NCI-H1105 (cell line): Measurements from ENCODE around the gene DLG4.
A peak's percentile ranks its signal among the peaks of the same experiment; 100 is the strongest.

Source experiments
- DNase-seq: peaks from one replicate; lab custom pipeline; 2025; lab: John Stamatoyannopoulos, UW

Gene DLG4

DNA sequence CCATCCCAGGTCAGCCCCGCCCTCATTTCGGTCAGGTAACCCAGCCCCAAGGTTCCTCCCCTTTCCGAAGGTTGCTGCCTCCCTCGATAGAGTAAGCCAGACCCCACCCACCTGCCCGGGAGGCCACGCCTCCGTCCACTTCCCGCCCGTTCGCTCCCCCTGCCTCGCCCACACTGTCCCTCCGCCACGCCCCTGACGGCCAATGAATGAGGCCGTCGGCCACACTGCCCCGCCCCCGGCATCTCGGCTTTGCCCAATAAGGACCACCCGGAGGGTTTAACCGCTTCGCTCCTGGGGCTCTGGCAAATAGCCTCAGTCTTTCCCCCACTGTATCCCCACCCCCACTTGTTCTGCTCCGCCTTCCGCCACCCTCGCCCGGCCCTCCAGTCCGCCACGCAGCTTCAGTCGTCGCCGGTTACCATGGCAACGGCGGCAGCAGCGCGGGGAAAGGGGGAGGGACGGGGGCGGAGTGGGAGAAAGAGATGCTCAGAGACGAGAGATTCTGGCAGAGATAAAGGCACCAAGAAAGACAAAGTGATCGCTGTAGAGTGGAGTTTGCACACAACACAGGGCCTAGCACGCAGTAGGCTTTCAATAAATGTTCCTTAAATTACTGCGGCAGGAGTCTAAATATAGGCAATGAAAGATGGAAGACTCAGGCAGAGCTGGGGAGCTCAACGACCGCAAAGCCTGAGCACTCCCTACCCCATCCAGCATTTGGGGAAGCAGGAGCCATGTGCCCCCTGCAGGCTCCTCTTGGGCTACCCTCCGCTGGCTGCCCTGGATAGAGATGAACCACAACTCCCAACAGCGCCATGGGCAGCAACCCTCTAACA is 5.1 kb downstream of the DLG4 start:
- DNase-seq: peak; percentile 100

DNA sequence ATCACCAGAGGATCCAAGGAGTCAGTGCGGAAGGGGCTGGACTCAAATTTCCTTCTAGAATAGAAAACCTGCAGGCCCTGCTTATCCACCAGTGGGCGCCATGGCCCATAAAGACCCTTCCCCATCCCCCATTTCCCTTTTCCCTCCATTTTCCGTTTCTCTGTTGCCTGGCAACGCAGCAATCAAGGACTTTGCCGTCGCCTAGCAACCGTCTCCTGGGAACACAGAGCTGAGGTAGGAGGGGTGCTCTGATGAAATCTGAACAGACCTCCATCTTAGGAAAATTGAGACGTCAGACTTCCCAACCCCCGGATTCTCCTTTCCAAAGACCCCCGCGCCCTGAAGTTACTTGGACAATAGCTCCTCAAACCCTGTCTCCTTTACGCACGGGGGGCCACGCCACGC is 5.7 kb downstream of the DLG4 start:
- DNase-seq: peak; percentile 99

DNA sequence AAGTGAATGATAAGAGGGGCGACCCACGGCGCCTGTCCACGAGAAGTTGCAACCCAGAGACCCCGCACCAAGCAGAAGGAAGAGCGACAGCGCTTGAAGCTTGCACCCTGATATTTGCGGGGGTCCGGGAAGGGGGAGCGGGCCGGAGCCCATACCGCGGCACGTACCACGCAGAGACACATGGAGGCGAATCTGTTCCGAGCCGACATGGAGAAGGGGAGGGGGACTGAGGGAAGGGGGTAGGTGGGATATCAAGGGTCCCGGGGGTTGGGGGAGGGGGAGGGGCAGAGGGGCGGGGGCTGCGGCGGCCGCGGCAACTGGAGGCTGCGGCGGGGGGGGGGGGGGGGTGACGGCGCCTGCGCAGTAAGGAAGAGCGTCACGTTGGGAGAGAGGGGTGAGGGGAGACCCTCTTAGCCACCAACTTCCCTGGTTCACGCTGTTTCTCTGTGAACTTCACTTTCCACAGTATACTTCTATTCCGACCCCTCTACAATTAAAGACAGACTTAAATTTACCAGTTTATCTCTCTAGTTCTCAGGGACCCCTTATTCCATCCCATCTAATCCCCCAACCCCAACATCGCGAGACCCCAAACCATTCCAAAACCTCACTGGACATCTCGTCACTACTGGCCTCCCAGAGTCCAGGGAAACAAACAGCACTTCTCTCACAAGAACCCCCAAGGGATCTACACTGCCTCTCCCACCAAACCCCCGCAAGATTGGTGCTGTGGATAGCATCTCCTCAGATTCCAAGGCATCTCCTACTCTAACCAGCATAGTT is 8.0 kb downstream of the DLG4 start:
- no peak for DNase-seq

DNA sequence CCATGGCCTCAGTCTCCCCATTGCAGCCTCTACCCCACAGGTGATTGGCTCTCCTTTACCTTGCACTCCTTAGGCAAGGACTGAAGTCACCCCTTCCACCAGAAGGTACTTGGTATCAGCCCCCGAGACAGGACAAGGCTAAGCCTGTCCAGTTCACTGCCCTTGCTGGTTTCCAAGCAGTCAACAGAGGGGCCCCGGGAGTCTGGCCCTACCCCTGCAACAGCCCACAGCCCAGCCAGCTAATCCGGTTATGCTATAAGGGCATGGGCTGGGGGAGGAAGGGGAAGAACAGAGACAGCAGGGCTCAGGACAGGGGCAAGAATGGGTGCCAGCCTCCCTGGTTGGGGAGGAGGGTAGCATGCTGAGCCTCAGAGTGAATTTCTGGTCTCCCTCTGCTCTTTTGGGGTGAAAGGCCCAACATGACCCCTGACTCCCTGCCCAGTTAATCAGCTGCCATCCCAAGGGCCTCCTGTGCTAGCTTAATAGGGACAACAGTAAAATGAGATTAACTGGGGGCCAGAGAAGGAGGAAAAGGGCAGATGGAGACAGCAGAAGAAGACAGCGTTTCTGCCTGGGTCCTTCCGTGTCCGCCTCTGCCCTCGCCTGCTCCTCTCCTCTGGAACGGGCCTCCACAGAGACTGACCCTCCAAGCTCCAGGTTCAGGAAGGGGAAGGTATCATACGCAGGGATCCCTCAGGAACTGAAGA is 10.7 kb downstream of the DLG4 start:
- no peak for DNase-seq

DNA sequence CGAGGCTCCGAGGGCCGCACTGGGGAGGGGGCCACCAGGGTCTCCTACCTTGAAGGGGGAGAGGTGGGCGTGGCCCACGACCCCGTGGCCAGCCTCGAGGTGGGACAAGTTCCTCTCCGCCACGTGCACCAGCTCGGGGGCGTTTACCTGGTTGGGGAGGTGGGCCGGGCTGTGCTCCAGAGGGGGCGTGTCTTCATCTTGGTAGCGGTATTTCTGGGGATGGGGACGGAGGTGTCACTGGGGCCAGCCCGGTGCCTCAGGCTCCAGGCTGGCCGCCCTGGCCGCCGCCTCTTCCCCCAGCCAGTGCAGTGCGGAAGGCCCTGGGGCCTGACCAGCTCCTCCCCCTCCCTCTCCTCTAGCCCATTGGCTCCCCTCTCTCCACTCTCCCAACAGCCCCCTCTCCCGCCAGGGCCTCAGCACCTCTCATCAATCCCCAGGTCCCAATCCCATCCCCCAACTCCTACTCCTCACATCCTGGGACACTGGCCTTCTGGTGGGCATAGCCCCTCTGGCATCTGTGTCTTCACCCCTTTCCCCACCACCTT is 11.5 kb downstream of the DLG4 start:
- no peak for DNase-seq

DNA sequence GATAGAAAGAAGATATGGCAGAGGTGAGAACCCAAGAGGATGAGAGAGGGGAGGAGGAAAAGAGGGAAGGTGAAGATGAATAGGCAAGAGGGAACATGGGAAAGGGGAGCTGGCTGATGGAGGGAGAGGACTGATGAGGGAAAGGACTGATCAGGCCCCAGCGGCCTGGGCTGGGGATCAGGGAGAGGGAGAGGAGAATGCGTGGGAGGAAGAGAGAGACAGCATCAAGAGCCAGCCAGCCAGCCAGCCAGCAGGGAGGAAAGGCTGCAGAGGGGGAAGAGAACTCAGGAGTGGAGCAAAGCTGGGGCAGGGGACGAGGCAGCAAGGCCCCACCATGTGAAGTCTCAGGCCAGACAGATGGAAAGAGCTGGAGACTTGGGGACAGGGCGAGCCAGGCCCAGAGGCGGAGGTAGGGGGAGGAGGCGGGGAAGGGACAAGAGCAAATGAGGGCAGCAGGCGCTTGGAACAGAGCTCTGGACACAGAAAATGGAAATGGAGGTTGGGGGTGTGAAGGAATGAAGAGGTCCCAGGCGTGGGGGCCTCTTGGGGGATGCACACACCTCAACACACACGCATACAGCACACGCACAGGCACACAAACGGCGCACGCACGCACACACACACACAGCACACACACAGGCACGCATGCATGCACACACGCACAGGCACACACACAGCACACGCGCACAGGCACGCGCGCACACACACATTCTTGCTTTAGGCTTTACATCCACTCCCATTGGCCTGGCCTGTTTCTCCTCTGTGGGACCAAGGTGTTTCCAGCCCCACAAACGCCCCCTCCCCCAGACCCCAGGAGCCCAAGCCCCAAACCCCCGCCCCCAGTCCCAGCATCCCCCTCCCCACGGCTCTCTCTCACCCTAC is 12.3 kb downstream of the DLG4 start:
- DNase-seq: no peak

DNA sequence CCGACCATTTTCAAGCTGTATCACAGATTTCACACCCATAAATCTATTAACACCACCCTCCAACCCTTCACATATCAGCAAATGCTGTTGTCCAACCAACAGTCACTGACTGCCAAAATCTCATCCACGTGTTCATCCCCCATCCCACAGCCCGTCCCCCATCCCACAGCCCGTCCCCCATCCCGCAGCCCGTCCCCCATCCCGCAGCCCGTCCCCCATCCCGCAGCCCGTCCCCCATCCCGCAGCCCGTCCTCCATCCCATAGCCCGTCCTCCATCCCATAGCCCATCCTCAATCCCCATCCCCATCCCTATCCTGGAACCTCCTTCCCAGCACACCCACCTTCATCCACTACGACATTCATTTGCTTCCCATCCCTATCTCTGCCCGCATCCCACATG is 14.1 kb downstream of the DLG4 start:
- no peak for DNase-seq

DNA sequence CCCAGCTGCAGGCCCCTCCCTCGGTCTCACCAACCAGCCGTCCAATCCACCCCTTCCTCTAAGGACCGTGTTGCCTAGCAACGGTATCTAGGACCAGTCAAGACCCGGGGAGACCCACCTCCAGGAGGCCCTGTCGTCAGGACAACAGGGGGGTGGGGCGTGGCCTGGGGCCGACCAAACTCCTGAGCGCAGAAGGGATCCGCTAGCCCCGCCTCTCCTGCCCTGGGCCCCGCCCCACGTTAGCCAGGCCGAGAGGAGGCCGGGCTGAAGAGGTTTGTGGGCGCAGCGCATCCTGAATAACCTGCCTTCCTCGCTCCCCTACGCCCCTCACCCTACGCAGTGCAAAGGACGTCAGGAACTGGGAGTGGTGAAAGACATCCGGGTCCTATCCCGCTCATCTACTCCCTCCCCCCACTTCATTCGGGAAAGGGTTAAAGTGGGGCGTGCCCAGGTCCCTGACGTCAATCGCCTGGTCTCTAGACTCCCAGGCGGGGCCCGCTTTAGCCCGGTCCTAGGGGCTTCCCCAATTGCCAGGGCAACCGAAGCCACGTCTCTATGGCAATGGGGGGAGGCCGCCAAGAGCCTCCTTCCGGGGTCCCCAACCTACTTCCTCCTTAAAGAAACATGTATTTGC is 14.7 kb downstream of the DLG4 start:
- peak; percentile 99 for DNase-seq

DNA sequence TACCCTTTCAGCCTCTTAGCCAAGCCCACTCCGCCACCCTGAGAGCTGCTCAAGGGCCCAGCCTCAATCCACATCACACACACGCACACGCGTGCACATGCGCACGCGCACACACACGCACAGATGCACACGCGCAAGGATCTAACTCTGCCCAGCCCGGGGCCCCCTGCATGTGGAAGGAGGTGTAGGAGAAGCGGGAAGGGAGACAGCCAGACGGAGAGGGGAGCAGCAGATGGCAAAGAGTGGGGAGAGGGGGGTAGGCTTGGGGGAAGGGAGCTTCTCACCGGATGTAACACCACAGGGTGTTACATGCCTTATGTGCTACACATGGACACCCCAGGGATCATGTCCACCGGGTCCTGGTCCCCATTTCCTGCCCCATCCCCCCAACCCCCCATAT is 15.3 kb downstream of the DLG4 start:
- DNase-seq: no peak

DNA sequence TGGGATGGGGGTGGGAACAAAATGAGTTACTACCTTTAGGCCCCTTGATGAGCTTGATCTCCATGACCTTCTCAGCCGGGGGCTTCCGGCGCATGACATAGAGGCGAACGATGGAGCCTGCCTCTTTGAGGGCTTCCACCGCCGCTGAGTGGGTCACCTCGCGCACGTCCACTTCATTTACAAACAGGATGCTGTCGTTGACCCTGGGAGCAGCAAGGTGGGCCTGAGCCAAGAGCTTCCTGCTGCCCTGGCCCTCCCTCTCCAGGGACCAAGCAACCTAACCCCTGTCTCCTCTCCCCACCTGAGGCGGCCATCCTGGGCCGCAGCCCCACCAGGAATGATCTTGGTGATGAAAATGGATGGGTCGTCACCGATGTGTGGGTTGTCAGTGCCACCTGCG is 16.2 kb downstream of the DLG4 start:
- DNase-seq: no peak

DNA sequence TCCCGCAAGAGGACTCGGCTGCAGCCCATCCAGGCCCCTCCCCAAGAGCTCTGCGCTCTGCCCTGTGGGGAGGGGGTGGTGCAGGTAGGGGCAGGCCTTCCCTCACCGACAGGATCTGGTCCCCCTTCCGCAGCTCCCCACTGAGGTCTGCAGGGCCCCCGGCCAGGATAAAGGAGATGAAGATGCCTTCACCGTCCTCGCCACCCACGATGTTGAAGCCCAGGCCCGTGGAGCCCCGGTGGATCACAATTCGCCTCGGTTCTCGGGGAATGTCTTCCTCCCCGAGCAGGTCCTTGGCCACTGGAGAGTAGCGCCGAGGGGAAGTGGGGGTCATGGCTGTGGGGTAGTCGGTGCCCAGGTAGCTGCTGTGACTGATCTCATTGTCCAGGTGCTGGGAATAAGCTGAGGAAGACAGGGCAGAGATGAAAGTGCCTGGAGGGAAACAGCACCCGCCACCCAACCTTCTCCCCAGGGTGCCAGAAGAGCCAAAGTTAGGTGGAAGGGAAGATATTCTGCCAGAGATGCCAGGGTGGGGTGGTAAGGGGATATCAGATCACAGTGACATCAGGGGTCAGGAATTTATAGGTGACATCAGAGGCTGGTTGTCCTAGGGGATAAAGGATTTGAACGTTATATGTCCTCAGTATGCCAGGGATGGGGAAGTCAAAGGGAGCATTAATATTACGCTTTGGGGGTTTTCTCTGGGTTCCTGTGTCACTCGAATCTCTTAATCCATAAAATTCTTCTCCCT is 22.8 kb downstream of the DLG4 start:
- no peak for DNase-seq

DNA sequence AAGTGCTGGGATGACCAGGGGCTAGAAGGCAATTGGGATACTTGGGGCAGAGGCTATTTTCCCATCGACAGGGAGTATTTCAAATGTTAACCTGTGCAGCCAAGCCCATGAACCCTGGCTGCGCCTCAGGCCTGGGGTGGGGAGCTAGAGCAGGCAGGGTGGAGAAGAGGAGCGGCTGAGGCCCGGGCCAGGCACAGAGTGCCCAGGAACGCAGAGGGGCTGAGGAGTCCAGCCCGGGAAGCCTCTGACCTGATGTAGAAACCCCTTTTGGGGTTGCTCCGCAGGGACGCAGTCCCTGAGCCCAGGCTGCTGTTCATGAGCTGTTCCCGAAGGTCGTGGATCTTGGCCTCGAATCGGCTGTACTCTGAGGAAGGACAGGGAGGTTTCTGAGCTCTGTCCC is 23.7 kb downstream of the DLG4 start:
- DNase-seq: no peak

DNA sequence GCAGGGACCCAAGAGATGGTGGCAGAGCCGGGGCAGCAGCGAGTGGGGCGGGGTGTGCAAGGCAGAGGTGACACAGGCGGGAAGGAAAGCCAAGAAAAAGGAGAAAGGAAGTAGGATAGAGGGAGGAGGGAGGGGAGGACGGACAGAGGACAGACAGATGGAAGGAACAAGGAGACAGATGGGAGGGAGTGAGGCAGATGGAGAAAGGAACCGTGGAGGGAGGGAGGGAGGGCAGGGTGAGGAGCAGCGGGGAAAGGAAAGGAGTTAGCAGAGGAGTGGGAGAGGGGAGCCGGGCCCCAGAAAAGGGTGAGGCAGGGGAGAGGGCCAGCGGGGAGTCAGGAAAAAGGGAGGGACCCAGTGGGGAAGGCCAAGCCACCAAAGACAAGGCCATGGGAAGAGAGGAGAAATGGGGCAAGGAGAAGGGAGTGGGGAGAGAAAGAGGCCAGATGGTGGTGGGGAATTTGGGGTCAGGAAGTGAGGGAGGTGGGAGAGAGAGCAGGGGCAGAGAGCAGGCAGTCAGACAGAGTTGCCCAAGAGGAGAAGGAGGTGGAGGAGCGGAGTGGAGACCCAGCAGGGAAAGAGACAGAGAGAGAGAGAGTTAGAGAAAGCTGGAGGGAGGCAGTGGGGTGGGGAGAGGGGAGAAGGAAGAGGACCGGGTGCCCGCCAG is 27.2 kb downstream of the DLG4 start:
- no peak for DNase-seq

DNA sequence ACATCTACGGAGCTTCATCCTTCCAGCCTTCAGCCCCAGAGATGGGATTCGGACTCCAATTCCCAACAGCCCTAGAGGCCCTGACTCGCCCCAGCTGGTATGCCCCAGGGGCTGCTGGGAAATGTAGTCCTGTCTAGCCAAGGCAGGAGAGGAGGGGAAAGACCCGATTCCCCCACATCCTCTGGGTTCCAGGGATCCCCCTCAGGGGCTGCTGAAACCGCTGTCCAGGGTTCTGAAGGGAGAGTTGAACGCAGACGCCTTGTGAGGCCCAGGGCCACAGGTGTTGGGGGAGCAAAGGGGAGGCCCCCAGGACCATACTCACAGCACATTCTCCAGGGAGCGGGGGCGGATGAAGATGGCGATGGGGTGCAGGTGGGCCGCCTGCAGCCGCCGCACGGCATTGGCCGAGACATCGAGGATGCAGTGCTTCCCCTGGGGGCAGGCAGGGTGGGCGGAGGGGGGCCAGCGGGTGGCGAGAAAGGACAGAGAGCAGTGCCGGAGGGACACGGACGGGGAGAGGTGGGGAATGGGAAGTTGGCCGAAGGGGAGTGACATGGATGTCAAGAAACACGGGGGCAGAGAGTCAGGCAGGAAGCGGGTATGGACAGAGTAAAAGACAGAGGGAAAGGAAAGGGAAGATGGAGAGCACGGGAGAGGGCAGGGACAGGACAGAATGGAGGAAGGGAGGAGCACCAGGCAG is 27.9 kb downstream of the DLG4 start:
- DNase-seq: no peak

DNA sequence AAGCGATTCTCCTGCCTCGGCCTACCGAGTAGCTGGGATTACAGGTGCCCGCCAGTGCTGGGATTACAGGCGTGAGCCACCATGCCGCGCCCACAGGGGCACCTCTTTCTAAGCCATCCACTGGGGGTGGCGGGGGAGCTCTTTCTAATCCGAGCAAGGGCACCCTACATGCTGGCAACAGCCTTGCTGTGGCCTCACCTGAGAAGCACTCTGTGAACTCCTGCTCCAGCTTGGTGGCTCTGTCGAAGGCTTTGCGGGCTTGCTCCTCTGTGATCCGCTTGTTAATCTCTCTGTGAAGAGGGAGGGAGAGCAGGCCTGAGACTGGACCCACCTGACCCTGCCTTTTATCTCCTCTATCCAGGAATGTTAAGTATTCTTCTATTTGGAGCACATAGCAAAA is 28.6 kb downstream of the DLG4 start:
- no peak for DNase-seq

DNA sequence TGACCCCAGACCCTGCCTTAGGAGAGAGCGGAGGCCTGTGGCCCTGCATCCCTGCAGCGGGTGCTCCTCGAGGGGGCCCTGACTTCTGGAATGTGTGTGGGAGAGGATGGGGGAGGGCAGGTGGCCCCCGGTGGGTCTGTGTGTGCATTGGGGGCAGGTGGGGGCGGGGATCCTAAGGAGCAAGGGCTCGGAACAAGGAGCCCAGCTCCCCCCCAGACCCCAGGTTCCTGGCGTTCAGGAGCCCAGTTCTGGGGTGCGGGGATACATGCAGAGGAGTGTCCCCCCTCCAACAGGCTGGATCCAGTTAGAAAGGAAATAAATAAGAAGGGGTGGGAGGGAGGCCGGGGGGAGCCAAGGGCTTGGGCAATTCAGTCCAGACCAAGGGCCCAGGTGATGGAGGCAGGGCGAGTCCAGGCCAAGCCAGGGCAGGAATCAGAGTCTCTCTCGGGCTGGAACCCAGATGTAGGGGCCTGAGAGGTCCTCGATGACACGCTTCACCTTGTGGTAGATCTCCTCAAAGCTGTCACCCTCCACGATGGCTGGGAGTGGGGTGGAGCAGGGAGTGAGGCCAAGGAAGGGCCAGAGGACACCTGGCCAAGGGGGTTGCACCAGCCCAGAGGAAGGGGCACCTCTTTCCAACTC is 29.2 kb downstream of the DLG4 start:
- DNase-seq: no peak

DNA sequence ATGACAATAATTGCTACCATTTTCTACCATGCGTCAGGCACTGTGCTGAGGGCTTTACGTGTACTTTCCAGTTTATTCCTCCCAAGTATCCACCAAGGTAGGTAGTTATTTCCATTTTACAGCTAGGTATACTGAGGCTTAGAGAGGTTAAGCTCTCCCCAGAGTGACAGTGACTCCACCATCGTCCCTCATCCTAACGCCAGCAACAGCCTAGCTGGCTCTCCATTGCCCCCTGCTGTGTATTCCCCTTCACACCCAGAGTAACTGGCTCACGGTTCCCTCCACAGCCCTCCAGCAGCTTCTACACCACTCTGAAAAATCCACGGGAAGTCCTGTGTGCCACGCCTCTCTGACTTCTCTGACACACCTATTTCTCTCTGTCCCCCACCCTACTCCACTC is 33.4 kb downstream of the DLG4 start:
- DNase-seq: no peak

DNA sequence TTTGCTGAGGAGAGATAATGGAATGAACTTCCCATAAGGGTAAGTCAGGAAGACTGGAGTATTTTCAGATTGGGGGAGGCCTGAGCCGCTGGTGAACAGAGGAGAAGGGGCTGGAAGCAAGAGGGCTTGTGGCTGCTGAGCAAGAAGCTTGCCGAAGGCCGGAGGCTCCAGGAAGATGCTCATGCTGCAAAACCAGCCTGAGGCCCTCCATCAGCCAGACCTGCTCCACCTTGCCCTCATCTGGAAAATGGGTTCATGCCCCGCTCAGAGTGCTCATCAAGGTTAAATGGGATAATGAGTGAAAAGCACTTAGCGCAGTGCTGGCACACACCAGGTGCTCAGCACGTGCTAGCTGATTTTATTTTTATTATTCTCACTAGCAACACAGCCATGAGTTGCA is 35.0 kb downstream of the DLG4 start:
- DNase-seq: no peak

DNA sequence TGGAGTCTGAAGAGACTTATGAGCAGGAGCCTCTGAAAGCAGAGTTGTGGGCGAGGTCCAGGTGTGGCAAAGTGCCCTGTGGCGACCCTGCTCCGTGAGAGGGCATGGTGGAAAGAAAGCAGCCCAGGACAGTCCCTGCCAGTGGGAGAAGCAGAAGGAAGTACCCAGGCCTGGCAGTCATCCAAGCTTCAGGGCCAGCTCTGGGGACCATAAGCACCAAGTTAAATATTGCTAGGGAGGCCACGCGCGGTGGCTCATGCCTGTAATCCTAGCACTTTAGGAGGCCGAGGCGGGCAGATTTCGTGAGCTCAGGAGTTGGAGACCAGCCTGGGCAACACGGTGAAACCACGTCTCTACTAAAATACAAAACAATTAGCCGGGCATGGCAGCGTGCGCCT is 35.5 kb downstream of the DLG4 start:
- DNase-seq: no peak
